KOPT-K1 (cell line): Measurements from ENCODE around the gene COL20A1.

Experiments
- H3K27ac ChIP-seq: fragments of 200-600 bp; sonication (generic); 2 replicates; pipeline ENCODE4 v1.5.1; 2016; ENCODE audit warnings: antibody characterized with exemption, mild to moderate bottlenecking, low read depth, low read length; ENCODE audit not compliant: poor library complexity, severe bottlenecking
- H3K36me3 ChIP-seq: fragments of 200-600 bp; sonication (generic); 2 replicates; pipeline ENCODE4 v1.5.1; 2017; ENCODE audit warnings: antibody characterized with exemption, mild to moderate bottlenecking, low read length, moderate library complexity; ENCODE audit not compliant: insufficient read depth
- H3K9me3 ChIP-seq: fragments of 200-600 bp; sonication (generic); 2 replicates; pipeline ENCODE4 v1.5.1; 2017; ENCODE audit warnings: antibody characterized with exemption, low read length, mild to moderate bottlenecking; ENCODE audit not compliant: insufficient read depth, poor library complexity, severe bottlenecking

Gene COL20A1

DNA sequence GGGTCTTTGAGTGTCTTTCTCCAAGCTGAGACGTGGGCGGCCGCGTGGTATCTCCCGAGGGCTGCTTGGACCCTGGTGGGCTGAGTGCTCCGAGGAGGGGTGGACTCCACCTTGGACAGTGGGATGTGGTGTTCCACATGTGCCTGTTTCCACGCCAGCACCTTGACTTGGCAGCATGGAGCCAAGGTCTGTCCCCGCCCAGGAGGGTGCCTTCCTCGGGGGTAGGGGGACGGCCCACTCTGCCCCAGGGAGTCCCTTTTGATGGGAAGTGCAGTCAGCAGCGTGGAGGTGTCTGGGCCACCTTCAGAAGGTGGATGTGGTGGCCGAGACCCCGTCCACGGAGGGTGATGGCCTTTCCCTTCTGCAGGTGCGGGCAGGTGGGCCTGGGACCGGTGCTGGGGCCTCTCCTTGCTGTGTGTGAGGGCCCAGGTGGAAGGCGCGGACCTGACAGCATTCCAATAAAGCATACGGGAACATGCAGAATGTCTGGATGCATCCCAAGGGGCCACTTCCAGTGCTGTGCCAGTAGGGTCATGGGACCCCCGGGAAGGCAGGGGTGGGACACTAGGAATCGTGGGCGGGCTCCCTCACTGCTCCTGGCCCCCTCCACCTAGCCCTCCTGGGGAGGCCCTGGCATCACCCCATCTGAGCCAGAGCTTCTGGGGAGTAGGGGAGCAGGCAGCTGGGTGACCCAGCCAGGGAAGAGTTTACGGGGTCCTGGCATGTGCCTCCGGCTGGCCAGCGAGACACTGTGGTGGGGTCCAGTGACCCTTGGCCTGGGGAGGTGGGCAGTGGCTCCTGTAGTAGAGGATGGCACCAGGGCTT lies 3.5 kb upstream of the COL20A1 start:
- Histone ChIP-seq H3K9me3 (no peaks in the 10 kb centered on the region), H3K27ac (no peak overlapping the region), H3K36me3 (peaks cover 51% of the 10 kb centered on the region)

- Histone ChIP-seq H3K9me3 (no peaks in the 10 kb centered on the region), H3K36me3 (peaks cover 51% of the 10 kb centered on the region), H3K27ac (no peak overlapping the region)
These were observed 2.8 kb upstream of the COL20A1 start for GRCh38 chr20:63290136-63290676.

- Histone ChIP-seq H3K27ac (no peak overlapping the region), H3K36me3 (peaks cover 46% of the 10 kb centered on the region), H3K9me3 (no peaks in the 10 kb centered on the region)
These were observed 2.1 kb upstream of the COL20A1 start for GRCh38 chr20:63290677-63291472.

DNA sequence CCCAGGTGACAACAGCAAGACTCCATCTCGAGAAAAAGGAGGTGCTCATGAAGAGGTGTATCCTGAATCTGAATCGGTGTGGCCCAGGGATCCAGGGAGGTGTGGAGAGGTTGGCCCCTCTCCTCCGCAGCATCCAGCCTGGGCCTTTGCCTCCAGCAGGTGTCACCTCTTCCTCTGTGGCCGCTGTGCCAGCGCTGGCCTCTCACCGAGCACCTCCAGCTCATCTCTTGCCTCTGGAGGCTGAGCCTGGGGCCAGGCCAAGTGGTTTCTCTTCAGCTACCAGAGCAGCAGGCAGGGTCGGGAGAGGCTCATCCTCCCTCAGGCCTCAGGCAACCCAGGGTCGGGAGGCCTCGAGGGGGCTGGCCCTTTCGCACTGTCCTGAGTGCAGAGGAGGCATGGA lies 1.2 kb upstream of the COL20A1 start:
- peaks cover 38% of the 10 kb centered on the region for H3K36me3 ChIP-seq

DNA sequence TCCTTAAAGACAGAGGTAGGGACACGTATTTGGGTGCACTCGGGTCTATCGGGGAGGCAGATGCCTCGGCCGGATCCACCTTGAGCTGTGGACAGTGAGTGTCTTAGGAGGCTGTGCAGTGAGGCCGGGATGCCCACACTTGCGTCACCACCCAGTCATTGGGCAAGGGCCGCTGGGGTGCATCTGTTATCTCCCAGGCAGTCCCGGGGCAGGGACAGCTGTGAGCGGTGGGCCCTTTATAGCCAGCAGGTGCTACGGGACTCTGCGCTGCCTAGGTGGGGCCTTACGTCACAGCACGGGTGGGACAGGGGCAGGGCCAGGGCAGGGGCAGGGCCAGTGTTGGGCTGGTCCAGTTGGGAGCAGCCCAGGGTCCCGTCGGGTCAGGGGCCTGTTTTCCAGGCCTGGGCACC lies 689 bp upstream of the COL20A1 start:
- H3K36me3 ChIP-seq: peaks cover 33% of the 10 kb centered on the region
- no peaks in the 10 kb centered on the region for H3K9me3 ChIP-seq
- H3K27ac ChIP-seq: no peak overlapping the region

More for the DNA sequence above, 1.2 kb upstream of the COL20A1 start:
- no peak overlapping the region for H3K27ac ChIP-seq
- H3K9me3 ChIP-seq: no peaks in the 10 kb centered on the region

- Histone ChIP-seq H3K36me3 (peaks cover 22% of the 10 kb centered on the region), H3K9me3 (no peaks in the 10 kb centered on the region), H3K27ac (no peak overlapping the region)
These were observed 470 bp downstream of the COL20A1 start for GRCh38 chr20:63293456-63293855.

DNA sequence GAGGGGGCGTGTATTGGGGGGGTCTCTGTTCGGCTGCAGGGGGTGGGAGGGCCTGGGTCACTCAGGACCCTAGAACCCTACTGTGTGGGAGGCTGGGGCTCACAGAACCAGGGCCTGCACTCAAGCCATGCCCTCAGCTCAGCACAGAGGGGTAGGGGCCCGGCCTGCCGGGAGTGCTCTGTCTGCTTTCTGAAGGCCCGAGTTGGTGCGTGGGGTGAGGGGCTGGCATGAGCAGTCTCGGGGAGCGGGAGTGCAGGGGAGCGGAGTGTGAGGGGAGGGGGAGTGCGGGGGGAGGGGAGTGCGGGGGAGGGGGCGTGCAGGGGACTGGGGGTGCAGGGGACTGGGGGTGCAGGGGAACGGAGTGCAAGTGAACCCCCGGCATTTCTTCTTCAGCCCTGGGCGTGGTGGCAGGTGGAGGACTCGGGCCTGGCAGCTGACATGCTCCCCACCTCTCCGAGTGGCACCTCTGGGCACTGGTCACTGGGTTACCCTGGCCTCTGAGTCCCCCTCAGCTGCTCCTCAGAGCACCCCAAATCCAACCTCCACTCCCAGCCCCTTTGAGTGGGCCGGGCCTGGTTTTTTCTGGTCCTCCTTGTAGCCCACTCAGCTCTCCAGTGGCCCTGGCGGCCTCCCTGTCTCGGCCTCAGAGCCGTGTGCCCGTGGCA lies 1.0 kb downstream of the COL20A1 start:
- H3K9me3 ChIP-seq: no peaks in the 10 kb centered on the region
- H3K27ac ChIP-seq: no peak overlapping the region
- peaks cover 16% of the 10 kb centered on the region for H3K36me3 ChIP-seq

- no peaks in the 10 kb centered on the region for H3K9me3 ChIP-seq
- H3K36me3 ChIP-seq: peaks cover 11% of the 10 kb centered on the region; the same call in 1 of the 2 replicates
- no peak overlapping the region for H3K27ac ChIP-seq
These were observed 1.5 kb downstream of the COL20A1 start for GRCh38 chr20:63294536-63294900.

DNA sequence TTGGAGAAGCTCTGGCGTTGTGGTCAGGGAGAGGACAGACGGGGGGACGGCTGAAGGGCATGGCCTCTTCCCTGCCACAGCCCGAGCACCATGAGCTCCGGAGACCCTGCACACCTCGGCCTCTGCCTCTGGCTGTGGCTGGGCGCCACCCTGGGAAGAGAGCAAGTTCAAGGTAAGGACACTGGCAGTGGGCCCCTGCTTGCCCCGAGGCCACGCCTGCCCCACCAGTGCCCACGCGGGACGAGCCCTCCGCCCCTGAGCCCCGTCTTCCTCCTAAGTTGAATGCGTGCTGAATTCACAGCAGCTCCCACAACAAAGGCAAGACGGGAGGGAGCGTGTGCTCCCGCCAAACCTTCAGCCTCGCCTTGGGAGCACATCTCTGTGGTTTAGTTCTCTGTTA lies 2.0 kb downstream of the COL20A1 start:
- Histone ChIP-seq H3K9me3 (no peaks in the 10 kb centered on the region), H3K27ac (no peak overlapping the region), H3K36me3 (peaks cover 6% of the 10 kb centered on the region; the same call in 1 of the 2 replicates)

DNA sequence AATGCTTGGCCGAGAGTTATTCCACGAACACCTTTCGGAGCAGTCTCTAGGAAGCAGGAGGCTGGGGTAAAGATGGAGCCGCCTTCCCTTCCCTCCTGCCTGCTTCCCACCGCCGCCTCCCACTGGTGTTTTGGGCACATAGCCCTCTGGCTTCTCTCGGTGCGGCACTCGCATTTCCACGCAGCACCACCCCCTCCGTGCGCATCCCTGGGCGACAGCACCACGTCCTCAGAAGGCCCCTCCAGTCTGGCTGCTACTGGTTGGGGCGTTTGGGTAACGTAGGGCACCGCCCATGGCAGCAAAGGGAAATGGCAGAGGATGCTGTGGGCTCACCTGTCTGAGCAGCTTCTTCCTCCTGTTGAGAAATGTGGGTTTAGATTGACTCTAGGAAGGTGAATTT lies 2.4 kb downstream of the COL20A1 start:
- Histone ChIP-seq H3K36me3 (peaks cover 3% of the 10 kb centered on the region; the same call in 1 of the 2 replicates), H3K9me3 (no peaks in the 10 kb centered on the region), H3K27ac (no peak overlapping the region)

GRCh38 chr20:63295846-63296245 lies 2.9 kb downstream of the COL20A1 start:
- Histone ChIP-seq H3K27ac (no peak overlapping the region), H3K36me3 (no peaks in the 10 kb centered on the region), H3K9me3 (no peaks in the 10 kb centered on the region)

- H3K27ac ChIP-seq: no peak overlapping the region
- no peaks in the 10 kb centered on the region for H3K36me3 ChIP-seq
- H3K9me3 ChIP-seq: peaks cover 4% of the 10 kb centered on the region
These were observed 3.7 kb downstream of the COL20A1 start for GRCh38 chr20:63296531-63297299.

GRCh38 chr20:63297371-63297781 lies 4.4 kb downstream of the COL20A1 start:
- H3K36me3 ChIP-seq: no peaks in the 10 kb centered on the region
- peaks cover 7% of the 10 kb centered on the region for H3K9me3 ChIP-seq
- no peak overlapping the region for H3K27ac ChIP-seq

DNA sequence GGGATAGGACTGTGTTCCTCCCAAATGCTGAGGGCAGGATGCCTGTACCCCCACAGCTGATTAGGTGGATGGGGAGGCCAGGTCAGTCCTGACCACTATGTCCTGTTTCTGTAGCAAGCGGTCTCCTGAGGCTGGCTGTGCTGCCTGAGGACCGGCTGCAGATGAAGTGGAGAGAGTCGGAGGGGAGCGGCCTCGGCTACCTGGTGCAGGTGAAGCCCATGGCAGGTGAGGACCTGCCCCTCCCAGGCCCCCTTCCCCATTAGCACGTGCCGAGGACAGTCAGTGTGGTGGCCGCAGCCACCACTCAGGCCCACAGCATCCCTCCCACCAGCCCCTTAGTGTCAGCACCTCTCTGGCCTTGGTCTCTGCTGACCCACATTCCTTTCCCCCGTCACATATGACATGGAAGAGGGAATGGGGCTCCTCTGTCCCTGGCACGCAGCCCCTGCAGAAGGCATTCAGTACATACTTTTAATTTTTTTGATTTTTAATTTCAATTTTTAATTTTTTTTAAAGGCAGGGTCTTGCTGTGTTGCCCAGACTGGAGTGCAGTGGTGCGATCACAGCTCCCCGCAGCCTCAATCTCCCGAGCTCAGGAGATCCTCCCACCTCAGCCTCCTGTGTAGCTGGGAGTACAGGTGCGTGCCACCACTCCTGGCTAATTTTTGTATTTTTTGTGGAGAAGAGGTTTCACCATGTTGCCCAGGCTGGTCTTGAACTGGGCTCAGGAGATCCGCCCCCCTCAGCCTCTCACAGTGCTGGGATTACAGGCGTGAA lies 5.0 kb downstream of the COL20A1 start:
- Histone ChIP-seq H3K36me3 (no peaks in the 10 kb centered on the region), H3K27ac (no peak overlapping the region), H3K9me3 (peaks cover 7% of the 10 kb centered on the region)
